Stimulated activated CD8-positive, alpha-beta memory T cell treated with anti-CD3 and anti-CD28 coated beads, Interleukin-4, amount 100 ng/mL, for 1 hour (primary cell): ENCODE results near the gene SERBP1.

Source experiments
- DNase-seq, 2 donors: peaks; one replicate each; pipeline ENCODE4 v3.0.0-alpha.2; 2020; ENCODE audit warnings: low read depth in 2 of 2, low spot score in 1 of 2

Gene SERBP1

DNA sequence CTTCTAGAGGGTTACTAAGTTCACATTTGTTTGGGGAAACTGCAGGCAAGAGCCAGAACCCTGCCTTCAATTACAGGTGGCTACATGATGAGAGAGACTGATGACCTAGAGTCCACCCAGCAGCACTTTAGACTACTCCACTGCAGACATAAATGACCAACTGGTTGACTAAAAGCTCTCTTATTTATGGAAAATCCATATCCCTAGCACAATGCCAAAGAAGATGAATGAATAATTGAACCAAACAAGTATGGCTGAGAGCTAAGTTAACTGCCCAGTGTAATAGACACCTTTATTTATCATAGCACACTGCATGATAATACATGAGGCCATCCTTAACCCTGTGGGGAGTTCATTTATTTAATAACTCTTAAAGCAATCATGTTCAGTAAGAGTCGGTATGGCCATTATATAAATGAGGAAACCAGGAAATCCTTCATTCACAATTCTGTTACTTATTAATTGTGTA is 62.1 kb downstream of the SERBP1 start:
- DNase-seq = no peak

DNA sequence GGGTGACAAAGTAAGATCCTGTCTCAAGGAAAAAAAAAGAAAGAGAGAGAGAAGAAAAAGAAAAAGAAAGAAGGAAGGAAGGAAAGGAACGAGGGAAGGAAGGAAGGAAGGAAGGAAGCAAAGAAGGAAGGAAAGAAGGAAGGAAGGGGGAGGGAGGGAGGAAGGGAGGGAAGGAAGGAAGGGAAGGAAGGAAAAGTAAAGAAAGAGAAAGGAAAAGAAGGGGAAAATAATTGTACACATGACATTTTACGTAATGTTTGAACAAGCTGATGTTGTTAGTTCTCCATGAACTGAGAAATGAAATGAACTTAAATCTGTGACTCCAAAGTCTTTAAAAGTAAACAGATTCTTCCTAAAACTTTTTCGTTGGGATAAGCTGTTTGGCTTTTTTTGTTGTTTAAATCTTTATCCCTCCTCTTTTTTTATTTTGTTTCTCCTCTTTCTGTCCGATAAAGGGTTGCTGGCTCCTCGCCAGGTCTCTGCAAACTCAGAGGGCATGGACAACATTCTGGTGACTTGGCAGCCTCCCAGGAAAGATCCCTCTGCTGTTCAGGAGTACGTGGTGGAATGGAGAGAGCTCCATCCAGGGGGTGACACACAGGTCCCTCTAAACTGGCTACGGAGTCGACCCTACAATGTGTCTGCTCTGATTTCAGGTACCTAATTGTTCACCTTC is 62.7 kb downstream of the SERBP1 start:
- no peak for DNase-seq

DNA sequence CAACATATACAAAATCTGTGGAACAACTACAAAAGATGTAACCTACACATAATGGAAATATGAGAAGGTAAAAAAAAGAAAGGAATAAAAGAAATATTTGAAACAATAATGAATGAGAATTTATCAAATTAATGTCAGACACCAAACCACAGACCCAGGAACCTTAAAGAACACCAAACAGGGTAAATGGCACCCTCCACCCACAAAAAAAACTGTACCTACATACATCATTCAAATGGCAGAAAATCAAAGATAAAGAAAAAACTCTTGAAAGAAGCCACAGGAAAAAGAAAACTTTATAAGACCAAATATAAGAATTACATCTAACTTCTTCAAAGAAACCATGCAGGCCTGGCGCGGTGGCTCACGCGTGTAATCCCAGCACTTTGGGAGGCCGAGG is 68.6 kb downstream of the SERBP1 start:
- DNase-seq = no peak

DNA sequence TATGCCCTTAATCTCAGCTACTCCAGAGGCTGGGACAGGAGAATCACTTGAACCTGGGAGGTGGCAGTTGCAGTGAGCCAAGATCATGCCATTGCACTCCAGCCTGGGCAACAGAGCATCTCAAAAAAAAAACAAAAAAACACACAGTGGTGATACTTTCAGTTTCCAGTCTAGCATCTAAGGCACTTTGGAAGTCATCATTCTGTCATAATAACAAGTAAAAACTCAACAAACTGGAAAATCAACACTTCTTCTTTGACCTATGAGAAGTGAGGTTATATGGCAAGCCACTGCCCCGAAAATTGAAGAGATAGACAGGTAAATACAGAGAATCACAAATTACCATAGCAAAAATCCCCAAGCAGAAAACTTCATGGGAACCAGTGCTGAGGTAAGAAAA is 70.6 kb downstream of the SERBP1 start:
- DNase-seq = no peak
